ENCODE data around the gene CELA2B. TPM values are rescaled to one million over a fixed set of nuclear protein-coding genes. Genes with fewer than 3 reads are reported as not detected.

CELA2B gene
- total and polyA plus RNA-seq, 5 donors from 2014 or later = not detected

- Histone ChIP-seq H3K9me3 (ENCODE audit: control insufficient read depth in 2 of 2, low read length in 2 of 2) (no peaks in the 10 kb centered on the region), H3K27ac (ENCODE audit: insufficient read depth, low read length, poor library complexity, severe bottlenecking) (no peak overlapping the region), H3K27me3 (ENCODE audit: control insufficient read depth, insufficient read depth, low read length) (no peaks in the 10 kb centered on the region), H3K36me3 (ENCODE audit: control insufficient read depth, insufficient read depth, low read length) (no peaks in the 10 kb centered on the region), H3K4me3 (ENCODE audit: low read depth, low read length) (no peak overlapping the region), H3K4me1 (ENCODE audit: control insufficient read depth, insufficient read depth, low read length, poor library complexity, severe bottlenecking) (no peaks in the 10 kb centered on the region)
- Mint-ChIP-seq H3K4me1 (no peaks in the 10 kb centered on the region), H3K9me3 (peaks cover 0 to 3% (median 0%) of the 10 kb centered on the region in 7 donors), H3K36me3 (no peaks in the 10 kb centered on the region), H3K27ac (no peak overlapping the region), H3K4me3 (no peak overlapping the region), H3K27me3 (peaks cover 4% of the 10 kb centered on the region)
- ATAC-seq (ENCODE audit: low read depth in 2 of 2) (no peak), DNase-seq (no peak)
Measured at GRCh38 chr1:15448877-15449462, 26.9 kb upstream of the CELA2B start.

- DNase-seq (no peak), ATAC-seq (ENCODE audit: low read depth in 2 of 2) (no peak)
- H3K27me3 Mint-ChIP-seq = peaks cover 4% of the 10 kb centered on the region
- H3K9me3 Mint-ChIP-seq = peaks cover 0 to 3% (median 0%) of the 10 kb centered on the region in 7 donors
- Histone ChIP-seq H3K9me3 (ENCODE audit: control insufficient read depth in 2 of 2, low read length in 2 of 2) (no peaks in the 10 kb centered on the region), H3K27ac (ENCODE audit: insufficient read depth, low read length, poor library complexity, severe bottlenecking) (no peak overlapping the region), H3K4me1 (ENCODE audit: control insufficient read depth, insufficient read depth, low read length, poor library complexity, severe bottlenecking) (no peaks in the 10 kb centered on the region), H3K27me3 (ENCODE audit: control insufficient read depth, insufficient read depth, low read length) (no peaks in the 10 kb centered on the region), H3K4me3 (ENCODE audit: low read depth, low read length) (no peak overlapping the region), H3K36me3 (ENCODE audit: control insufficient read depth, insufficient read depth, low read length) (no peaks in the 10 kb centered on the region)
- no peak overlapping the region for H3K27ac Mint-ChIP-seq
- H3K4me1 Mint-ChIP-seq = no peaks in the 10 kb centered on the region
- no peak overlapping the region for H3K4me3 Mint-ChIP-seq
- no peaks in the 10 kb centered on the region for H3K36me3 Mint-ChIP-seq
Measured at GRCh38 chr1:15449567-15449966, 26.3 kb upstream of the CELA2B start.

DNA sequence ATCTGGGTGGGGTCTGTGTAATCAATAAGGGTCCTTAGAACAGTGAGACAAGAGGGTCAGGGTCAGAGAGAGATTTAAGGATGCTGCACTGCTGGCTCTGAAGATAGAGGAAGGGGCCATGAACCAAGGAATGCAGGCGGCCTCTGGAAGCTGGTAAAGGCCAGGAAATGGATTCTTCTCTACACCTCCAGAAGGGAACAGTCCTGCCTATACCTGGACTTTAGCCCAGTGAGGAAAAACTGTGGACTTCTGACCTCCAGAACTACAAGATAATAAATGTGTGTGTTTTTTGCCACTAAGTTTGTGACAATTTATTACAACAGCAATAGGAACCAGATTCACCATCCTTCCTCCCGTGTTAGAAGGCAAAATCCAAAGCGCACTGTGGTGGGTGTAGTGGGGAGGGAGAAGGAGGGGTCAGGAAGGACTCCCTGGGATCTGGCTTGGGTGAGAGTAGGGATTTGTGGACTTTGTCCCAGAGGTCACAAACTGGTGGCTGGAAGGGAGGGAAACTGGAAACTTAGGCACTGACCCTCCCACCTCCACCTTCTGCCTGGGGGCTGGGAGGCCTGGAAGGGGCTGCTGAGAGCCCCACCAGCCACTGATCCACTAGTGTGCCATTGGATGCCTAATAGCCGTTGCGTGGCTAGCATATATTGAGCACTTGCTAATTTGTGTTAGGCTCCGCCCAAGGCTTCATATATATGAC is 24.7 kb upstream of the CELA2B start:
- no peak overlapping the region for H3K4me3 ChIP-seq (ENCODE audit: low read depth, low read length)
- Mint-ChIP-seq H3K36me3 (no peaks in the 10 kb centered on the region), H3K4me3 (no peak overlapping the region), H3K27ac (no peak overlapping the region), H3K27me3 (peaks cover 4% of the 10 kb centered on the region), H3K9me3 (peaks cover 0 to 3% (median 0%) of the 10 kb centered on the region in 7 donors), H3K4me1 (no peaks in the 10 kb centered on the region)
- H3K27me3 ChIP-seq (ENCODE audit: control insufficient read depth, insufficient read depth, low read length) = no peaks in the 10 kb centered on the region
- H3K36me3 ChIP-seq (ENCODE audit: control insufficient read depth, insufficient read depth, low read length) = no peaks in the 10 kb centered on the region
- H3K4me1 ChIP-seq (ENCODE audit: control insufficient read depth, insufficient read depth, low read length, poor library complexity, severe bottlenecking) = no peaks in the 10 kb centered on the region
- no peaks in the 10 kb centered on the region for H3K9me3 ChIP-seq (ENCODE audit: control insufficient read depth in 2 of 2, low read length in 2 of 2)
- no peak for DNase-seq
- no peak for ATAC-seq (ENCODE audit: low read depth in 2 of 2)
- H3K27ac ChIP-seq (ENCODE audit: insufficient read depth, low read length, poor library complexity, severe bottlenecking) = no peak overlapping the region

- H3K4me3 ChIP-seq (ENCODE audit: low read depth, low read length) = no peak overlapping the region
- H3K9me3 Mint-ChIP-seq = peaks cover 0 to 2% (median 0%) of the 10 kb centered on the region in 7 donors
- H3K27me3 ChIP-seq (ENCODE audit: control insufficient read depth, insufficient read depth, low read length) = no peaks in the 10 kb centered on the region
- no peaks in the 10 kb centered on the region for H3K4me1 ChIP-seq (ENCODE audit: control insufficient read depth, insufficient read depth, low read length, poor library complexity, severe bottlenecking)
- H3K27me3 Mint-ChIP-seq = peaks cover 4% of the 10 kb centered on the region
- H3K36me3 Mint-ChIP-seq = no peaks in the 10 kb centered on the region
- ATAC-seq (ENCODE audit: low read depth in 2 of 2) (no peak), DNase-seq (no peak)
- no peak overlapping the region for H3K27ac ChIP-seq (ENCODE audit: insufficient read depth, low read length, poor library complexity, severe bottlenecking)
- no peak overlapping the region for H3K27ac Mint-ChIP-seq
- H3K4me1 Mint-ChIP-seq = no peaks in the 10 kb centered on the region
- H3K9me3 ChIP-seq (ENCODE audit: control insufficient read depth in 2 of 2, low read length in 2 of 2) = no peaks in the 10 kb centered on the region
- H3K4me3 Mint-ChIP-seq = no peak overlapping the region
- H3K36me3 ChIP-seq (ENCODE audit: control insufficient read depth, insufficient read depth, low read length) = no peaks in the 10 kb centered on the region
Measured at GRCh38 chr1:15452216-15452615, 23.7 kb upstream of the CELA2B start.

GRCh38 chr1:15452866-15453571 is 22.9 kb upstream of the CELA2B start:
- no peaks in the 10 kb centered on the region for H3K4me1 Mint-ChIP-seq
- DNase-seq = no peak
- no peak for ATAC-seq (ENCODE audit: low read depth in 2 of 2)
- no peaks in the 10 kb centered on the region for H3K36me3 Mint-ChIP-seq
- no peaks in the 10 kb centered on the region for H3K4me1 ChIP-seq (ENCODE audit: control insufficient read depth, insufficient read depth, low read length, poor library complexity, severe bottlenecking)
- peaks cover 4% of the 10 kb centered on the region for H3K27me3 Mint-ChIP-seq
- no peaks in the 10 kb centered on the region for H3K27me3 ChIP-seq (ENCODE audit: control insufficient read depth, insufficient read depth, low read length)
- no peak overlapping the region for H3K27ac Mint-ChIP-seq
- peaks cover 0 to 2% (median 0%) of the 10 kb centered on the region in 7 donors for H3K9me3 Mint-ChIP-seq
- H3K4me3 ChIP-seq (ENCODE audit: low read depth, low read length) = no peak overlapping the region
- no peak overlapping the region for H3K4me3 Mint-ChIP-seq
- H3K36me3 ChIP-seq (ENCODE audit: control insufficient read depth, insufficient read depth, low read length) = no peaks in the 10 kb centered on the region
- H3K9me3 ChIP-seq (ENCODE audit: control insufficient read depth in 2 of 2, low read length in 2 of 2) = no peaks in the 10 kb centered on the region
- H3K27ac ChIP-seq (ENCODE audit: insufficient read depth, low read length, poor library complexity, severe bottlenecking) = no peak overlapping the region

DNA sequence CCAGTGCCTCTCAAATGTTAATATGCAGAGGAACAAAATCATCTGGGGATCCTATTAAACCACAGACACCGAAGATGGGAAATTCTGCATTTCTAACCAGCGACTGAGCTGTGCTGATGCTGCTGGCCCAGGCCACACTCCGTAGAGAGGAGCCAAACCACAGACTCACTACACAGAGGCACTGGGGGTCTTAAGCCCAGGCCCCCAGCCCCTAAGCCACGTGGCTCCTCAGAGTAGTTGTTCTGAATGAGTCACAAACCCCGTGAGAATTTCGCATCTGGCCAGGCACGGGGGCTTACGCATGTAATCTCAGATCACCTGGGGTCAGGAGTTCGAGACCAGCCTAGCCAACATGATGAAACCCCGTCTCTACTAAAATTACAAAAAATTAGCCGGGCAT is 22.2 kb upstream of the CELA2B start:
- no peak for DNase-seq
- Mint-ChIP-seq H3K27ac (no peak overlapping the region), H3K27me3 (peaks cover 4% of the 10 kb centered on the region), H3K4me1 (no peaks in the 10 kb centered on the region), H3K36me3 (no peaks in the 10 kb centered on the region), H3K9me3 (peaks cover 0 to 2% (median 0%) of the 10 kb centered on the region in 7 donors), H3K4me3 (no peak overlapping the region)
- no peaks in the 10 kb centered on the region for H3K36me3 ChIP-seq (ENCODE audit: control insufficient read depth, insufficient read depth, low read length)
- no peaks in the 10 kb centered on the region for H3K4me1 ChIP-seq (ENCODE audit: control insufficient read depth, insufficient read depth, low read length, poor library complexity, severe bottlenecking)
- no peaks in the 10 kb centered on the region for H3K27me3 ChIP-seq (ENCODE audit: control insufficient read depth, insufficient read depth, low read length)
- no peak overlapping the region for H3K27ac ChIP-seq (ENCODE audit: insufficient read depth, low read length, poor library complexity, severe bottlenecking)
- no peak overlapping the region for H3K4me3 ChIP-seq (ENCODE audit: low read depth, low read length)
- no peaks in the 10 kb centered on the region for H3K9me3 ChIP-seq (ENCODE audit: control insufficient read depth in 2 of 2, low read length in 2 of 2)
- ATAC-seq (ENCODE audit: low read depth in 2 of 2) = no peak

DNA sequence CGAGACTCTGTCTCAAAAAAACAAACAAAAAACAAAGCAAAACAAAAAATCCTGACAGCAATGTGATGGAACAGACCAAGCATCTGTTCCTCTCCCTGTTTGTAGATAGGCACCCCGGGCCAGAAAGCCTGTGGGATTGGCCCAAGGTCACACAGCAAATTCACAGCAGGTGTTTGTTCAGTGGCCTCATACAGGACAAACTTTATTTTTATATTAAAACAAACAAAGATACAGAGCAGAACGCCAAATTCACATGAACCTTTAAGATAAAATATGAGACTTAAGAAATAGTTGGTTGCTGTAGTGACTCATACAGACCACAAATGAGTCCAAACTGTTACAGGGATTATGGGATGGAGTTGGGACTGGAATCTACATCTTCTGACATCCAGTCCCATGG is 21.6 kb upstream of the CELA2B start:
- H3K36me3 Mint-ChIP-seq = no peaks in the 10 kb centered on the region
- no peak overlapping the region for H3K4me3 Mint-ChIP-seq
- Histone ChIP-seq H3K4me1 (ENCODE audit: control insufficient read depth, insufficient read depth, low read length, poor library complexity, severe bottlenecking) (no peaks in the 10 kb centered on the region), H3K4me3 (ENCODE audit: low read depth, low read length) (no peak overlapping the region), H3K27ac (ENCODE audit: insufficient read depth, low read length, poor library complexity, severe bottlenecking) (no peak overlapping the region), H3K9me3 (ENCODE audit: control insufficient read depth in 2 of 2, low read length in 2 of 2) (no peaks in the 10 kb centered on the region), H3K36me3 (ENCODE audit: control insufficient read depth, insufficient read depth, low read length) (no peaks in the 10 kb centered on the region), H3K27me3 (ENCODE audit: control insufficient read depth, insufficient read depth, low read length) (no peaks in the 10 kb centered on the region)
- peaks cover 4% of the 10 kb centered on the region for H3K27me3 Mint-ChIP-seq
- DNase-seq = no peak
- no peaks in the 10 kb centered on the region for H3K4me1 Mint-ChIP-seq
- no peak for ATAC-seq (ENCODE audit: low read depth in 2 of 2)
- H3K27ac Mint-ChIP-seq = no peak overlapping the region
- H3K9me3 Mint-ChIP-seq = peaks cover 0 to 2% (median 0%) of the 10 kb centered on the region in 7 donors

Measured in CD4-positive, CD25-positive, alpha-beta regulatory T cell (primary cell).